BLaER1 treated with 17β-estradiol and CSF1 and Interleukin-3, amounts not matched to agents 10 nM and 100 nM (cell line): ENCODE data around the gene MBTPS1.

Experiments used
- H3K27ac ChIP-seq, 11 experiments: shearing (Covaris generic); formaldehyde crosslinking; 2 replicates each; pipeline ENCODE4 v1.8.1; 2022
- H3K27me3 ChIP-seq, 11 experiments: shearing (Covaris generic); formaldehyde crosslinking; 2 replicates each; pipeline ENCODE4 v1.8.1; 2022
- H3K36me3 ChIP-seq, 11 experiments: shearing (Covaris generic); formaldehyde crosslinking; 2 replicates each; pipeline ENCODE4 v1.8.1; 2022
- H3K4me1 ChIP-seq, 10 experiments: shearing (Covaris generic); formaldehyde crosslinking; 2 replicates each; pipeline ENCODE4 v1.8.1; 2022
- H3K4me2 ChIP-seq, 11 experiments: shearing (Covaris generic); formaldehyde crosslinking; 2 replicates each; pipeline ENCODE4 v1.8.1; 2022
- H3K4me3 ChIP-seq, 10 experiments: shearing (Covaris generic); formaldehyde crosslinking; 2 replicates each; pipeline ENCODE4 v1.8.1; 2022
- H3K9ac ChIP-seq, 11 experiments: shearing (Covaris generic); formaldehyde crosslinking; 2 replicates each; pipeline ENCODE4 v1.8.1; 2022
- H3K9me3 ChIP-seq, 11 experiments: shearing (Covaris generic); formaldehyde crosslinking; replicated peaks in 1 of 11; 2 replicates each; pipeline ENCODE4 v1.8.1; 2022
- H4K20me1 ChIP-seq, 11 experiments: shearing (Covaris generic); formaldehyde crosslinking; 2 replicates each; pipeline ENCODE4 v1.8.1; 2022
- Cebpa-rat ChIP-seq, 11 experiments: shearing (Covaris generic); IDR thresholded peaks; 2 replicates each; pipeline ENCODE4 v1.8.1; 2022

MBTPS1 gene

DNA sequence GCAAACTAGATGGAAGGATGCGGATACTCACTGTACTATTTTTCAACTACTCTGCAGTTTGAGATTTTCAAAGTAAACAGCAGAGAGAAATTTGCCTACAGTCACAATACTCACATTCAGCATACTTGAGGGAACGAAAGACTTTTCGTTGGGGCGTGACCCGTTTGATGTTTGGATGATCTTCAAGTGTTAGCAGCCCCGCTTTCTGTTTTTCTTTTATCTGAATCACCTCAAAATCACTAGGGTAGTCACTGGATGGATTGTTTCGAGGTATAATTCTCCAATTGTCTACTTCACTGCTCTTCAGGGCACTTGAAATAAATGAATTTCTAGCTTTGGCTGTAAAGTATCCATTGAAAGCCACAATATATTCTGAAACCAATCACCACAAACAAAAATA, 17.8 kb downstream of the MBTPS1 start:
- H3K4me3 ChIP-seq: no peak overlapping the region
- no peaks in the 10 kb centered on the region for H3K9me3 ChIP-seq
- no peak overlapping the region for H3K9ac ChIP-seq
- peak overlapping the region in 2 of 11 experiments; percentile 44 to 55; a peak in 2 of 22 replicates for H3K4me2 ChIP-seq
- H3K27me3 ChIP-seq: no peaks in the 10 kb centered on the region
- H3K27ac ChIP-seq: 0 out of 22 replicates have a peak overlapping the region, but pooled peaks of 1 of the 11 experiments have one; percentile 22
- peaks cover 21 to 46% (median 34%) of the 10 kb centered on the region in 10 experiments; a peak in 19 of 20 replicates for H3K4me1 ChIP-seq
- peaks cover 71 to 98% (median 92%) of the 10 kb centered on the region in 11 experiments; a peak in 21 of 22 replicates for H4K20me1 ChIP-seq
- H3K36me3 ChIP-seq: peaks cover 64 to 88% (median 78%) of the 10 kb centered on the region in 11 experiments
- TF ChIP-seq Cebpa-rat (IDR thresholded peaks at IDR 0.05): no peak

DNA sequence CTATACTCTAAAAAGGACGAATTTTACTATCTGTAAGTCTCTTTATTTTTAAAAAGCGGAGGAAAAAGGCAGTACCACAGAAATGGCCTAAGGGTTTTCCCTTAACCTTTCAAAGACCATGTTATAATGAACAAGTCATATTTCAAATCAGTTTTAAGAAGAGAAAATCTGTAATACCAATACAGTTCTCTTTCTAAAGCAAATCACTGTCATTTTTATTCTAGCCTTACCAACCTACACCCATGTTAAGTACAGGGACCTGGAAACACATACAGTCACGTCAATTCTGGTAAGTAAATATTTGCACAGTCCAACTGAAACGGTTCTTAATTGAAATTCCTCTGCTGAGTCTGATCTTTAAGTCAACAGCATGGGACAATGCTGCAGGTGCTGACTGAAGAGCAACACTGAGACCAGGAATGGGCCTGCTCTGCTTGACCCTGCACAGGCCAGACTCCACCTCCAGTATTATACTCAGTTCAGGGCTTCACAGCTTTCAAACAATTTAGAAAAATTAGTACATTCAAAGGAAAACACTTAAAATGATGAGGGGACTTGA, 20.2 kb downstream of the MBTPS1 start:
- no peak overlapping the region for H3K9ac ChIP-seq

DNA sequence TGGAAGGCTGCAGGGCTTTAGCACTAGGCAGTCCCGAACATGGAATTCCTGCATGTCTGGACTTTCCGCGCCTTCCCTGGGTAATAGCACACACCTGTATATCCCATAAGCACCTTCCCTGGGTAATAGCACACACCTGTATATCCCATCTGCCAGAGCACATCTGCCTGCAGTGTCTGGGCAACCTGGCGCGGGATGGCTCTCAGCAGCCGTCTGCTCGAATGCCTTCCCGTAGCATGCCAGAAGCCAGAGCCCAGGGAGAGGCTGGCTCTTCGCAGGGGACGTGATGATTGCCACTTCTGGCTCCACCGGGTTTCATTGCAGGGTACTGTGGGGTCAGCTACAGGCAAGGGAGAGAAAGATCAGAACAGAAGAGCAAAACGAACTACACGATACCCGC, 21.3 kb downstream of the MBTPS1 start:
- H3K9me3 ChIP-seq: no peaks in the 10 kb centered on the region
- H3K4me2 ChIP-seq: no peak overlapping the region
- H3K4me1 ChIP-seq: peaks cover 10 to 26% (median 18%) of the 10 kb centered on the region in 10 experiments
- H3K27ac ChIP-seq: no peak overlapping the region
- H4K20me1 ChIP-seq: peaks cover 60 to 98% (median 92%) of the 10 kb centered on the region in 11 experiments; a peak in 21 of 22 replicates
- TF ChIP-seq Cebpa-rat (IDR thresholded peaks at IDR 0.05): no peak
- peaks cover 86 to 100% (median 97%) of the 10 kb centered on the region in 11 experiments for H3K36me3 ChIP-seq
- H3K9ac ChIP-seq: no peak overlapping the region
- peaks cover 0 to 7% (median 0%) of the 10 kb centered on the region in 11 experiments; a peak in 2 of 22 replicates for H3K27me3 ChIP-seq
- no peak overlapping the region for H3K4me3 ChIP-seq

More for the DNA sequence above, 20.2 kb downstream of the MBTPS1 start:
- no peak overlapping the region for H3K4me3 ChIP-seq
- H3K36me3 ChIP-seq: peaks cover 82 to 100% (median 94%) of the 10 kb centered on the region in 11 experiments
- no peak for TF ChIP-seq Cebpa-rat (IDR thresholded peaks at IDR 0.05)
- no peak overlapping the region for H3K4me2 ChIP-seq
- H3K4me1 ChIP-seq: peaks cover 13 to 27% (median 23%) of the 10 kb centered on the region in 10 experiments; a peak in 18 of 20 replicates
- H3K9me3 ChIP-seq: no peaks in the 10 kb centered on the region
- H3K27me3 ChIP-seq: peaks cover 0 to 3% (median 0%) of the 10 kb centered on the region in 11 experiments; a peak in 1 of 22 replicates
- peaks cover 64 to 98% (median 92%) of the 10 kb centered on the region in 11 experiments; a peak in 21 of 22 replicates for H4K20me1 ChIP-seq
- no peak overlapping the region for H3K27ac ChIP-seq

DNA sequence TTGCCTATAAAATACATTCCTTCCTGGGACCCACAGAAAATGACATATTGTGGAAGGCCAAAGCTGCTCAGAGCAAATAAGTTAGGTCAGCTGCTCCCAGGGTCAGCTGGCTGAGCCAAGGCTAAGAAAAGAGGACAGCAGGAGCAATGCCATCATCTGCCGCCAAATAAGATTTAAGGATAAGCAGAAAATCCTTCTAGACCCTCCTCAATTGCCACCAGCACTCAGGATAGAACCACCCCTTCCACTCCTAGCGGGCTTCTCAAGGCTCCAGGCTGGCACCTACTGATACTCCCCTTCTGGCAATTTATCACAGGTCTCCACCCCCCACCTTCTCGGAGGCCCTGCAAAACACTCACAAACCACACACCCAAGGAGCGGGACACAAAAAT, 22.9 kb downstream of the MBTPS1 start:
- Histone ChIP-seq H3K4me3 (no peak overlapping the region), H3K9me3 (no peaks in the 10 kb centered on the region)
- TF ChIP-seq Cebpa-rat (IDR thresholded peaks at IDR 0.05): no peak

DNA sequence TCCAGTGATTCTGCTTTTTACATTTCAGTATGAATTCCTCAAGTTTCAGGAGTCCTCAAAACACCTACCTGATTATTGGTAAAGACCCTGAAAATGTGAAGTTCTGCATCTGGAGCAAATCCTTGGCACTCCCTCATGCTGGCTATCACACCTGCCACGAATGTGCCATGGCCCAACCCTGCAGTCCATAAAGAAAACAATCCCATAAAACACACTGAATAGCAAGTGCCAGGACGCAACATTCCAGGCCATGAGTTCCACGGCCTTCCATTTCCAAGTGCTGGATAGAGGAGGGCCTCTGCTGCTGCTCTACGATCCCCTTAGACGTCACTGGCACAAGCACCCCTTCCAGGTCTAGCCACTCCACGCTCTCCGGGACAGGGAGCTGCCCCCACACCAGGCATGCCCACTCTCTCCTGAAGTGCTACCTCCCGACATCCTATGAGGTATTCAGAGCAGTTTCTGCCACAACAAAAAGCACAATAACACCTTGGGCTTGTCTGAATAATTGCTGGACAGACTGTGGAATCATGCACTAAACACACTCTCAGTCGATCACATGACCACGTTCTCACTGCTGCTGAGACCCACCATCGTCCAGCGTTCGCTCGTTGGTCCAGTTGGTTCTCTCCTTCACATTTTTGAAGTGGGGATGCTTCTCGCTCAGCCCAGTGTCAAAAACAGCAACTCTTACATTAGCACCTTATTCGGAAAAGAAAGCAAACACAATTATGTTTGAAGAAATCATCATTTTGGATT, 23.4 kb downstream of the MBTPS1 start:
- H3K36me3 ChIP-seq: peaks cover 77 to 100% (median 91%) of the 10 kb centered on the region in 11 experiments
- peaks cover 62 to 98% (median 92%) of the 10 kb centered on the region in 11 experiments for H4K20me1 ChIP-seq

More for the DNA sequence above, 22.9 kb downstream of the MBTPS1 start:
- H4K20me1 ChIP-seq: peaks cover 62 to 98% (median 92%) of the 10 kb centered on the region in 11 experiments; a peak in 21 of 22 replicates
- peaks cover 83 to 100% (median 95%) of the 10 kb centered on the region in 11 experiments for H3K36me3 ChIP-seq
- peaks cover 0 to 21% (median 0%) of the 10 kb centered on the region in 11 experiments; a peak in 5 of 22 replicates for H3K27me3 ChIP-seq
- H3K9ac ChIP-seq: no peak overlapping the region
- H3K4me2 ChIP-seq: no peak overlapping the region
- no peak overlapping the region for H3K27ac ChIP-seq
- peaks cover 8 to 30% (median 24%) of the 10 kb centered on the region in 10 experiments for H3K4me1 ChIP-seq

DNA sequence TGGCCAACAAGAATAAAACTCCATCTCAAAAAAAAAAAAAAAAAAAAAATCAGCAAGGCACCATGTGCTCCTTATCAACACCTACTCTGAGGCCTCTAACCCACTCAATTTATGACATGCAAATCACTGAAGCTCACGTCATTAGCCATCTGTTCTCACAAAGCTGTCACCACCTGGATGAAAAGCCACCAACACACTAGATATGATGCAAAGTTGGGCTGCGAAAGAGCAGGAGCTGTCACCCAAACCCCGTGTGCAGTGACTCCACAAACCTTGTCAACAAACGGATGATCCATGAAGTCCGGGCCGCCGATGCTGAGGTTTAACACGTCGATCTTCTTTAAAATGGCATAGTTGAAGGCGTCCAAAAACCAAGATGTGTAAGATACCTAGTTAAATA, 25.3 kb downstream of the MBTPS1 start:
- Histone ChIP-seq H3K36me3 (peaks cover 69 to 100% (median 85%) of the 10 kb centered on the region in 11 experiments), H3K27ac (no peak overlapping the region), H3K9ac (no peak overlapping the region), H3K4me2 (no peak overlapping the region), H3K4me1 (peaks cover 32 to 49% (median 45%) of the 10 kb centered on the region in 10 experiments), H3K9me3 (no peaks in the 10 kb centered on the region), H3K27me3 (peaks cover 0 to 42% (median 0%) of the 10 kb centered on the region in 11 experiments; a peak in 6 of 22 replicates), H4K20me1 (peaks cover 65 to 99% (median 96%) of the 10 kb centered on the region in 11 experiments), H3K4me3 (no peak overlapping the region)
- TF ChIP-seq Cebpa-rat (IDR thresholded peaks at IDR 0.05): no peak

More for the DNA sequence above, 23.4 kb downstream of the MBTPS1 start:
- Histone ChIP-seq H3K9me3 (no peaks in the 10 kb centered on the region), H3K9ac (no peak overlapping the region), H3K4me1 (peaks cover 14 to 33% (median 29%) of the 10 kb centered on the region in 10 experiments), H3K4me3 (no peak overlapping the region), H3K27ac (no peak overlapping the region), H3K4me2 (no peak overlapping the region), H3K27me3 (peaks cover 0 to 27% (median 0%) of the 10 kb centered on the region in 11 experiments; a peak in 5 of 22 replicates)
- TF ChIP-seq Cebpa-rat (IDR thresholded peaks at IDR 0.05): no peak

DNA sequence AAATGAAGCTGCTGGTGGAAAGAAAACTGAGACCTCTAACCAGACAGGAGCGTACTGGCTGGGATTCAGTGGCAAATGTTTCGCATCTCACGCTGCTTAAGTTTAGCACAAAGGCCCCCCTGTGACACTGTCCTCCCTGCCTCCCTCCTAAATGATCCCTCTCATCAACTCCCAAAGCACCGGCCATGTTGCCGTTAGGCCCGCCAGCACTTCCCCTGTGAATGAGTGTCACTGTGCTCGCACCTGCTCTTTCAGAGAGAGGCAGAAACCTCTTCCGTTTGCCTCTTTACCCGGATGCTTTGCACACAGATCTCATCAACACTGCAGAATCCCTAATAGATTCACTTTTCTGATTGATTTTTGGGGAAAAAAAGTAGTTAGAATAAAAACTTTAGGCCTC, 26.5 kb downstream of the MBTPS1 start:
- peak overlapping the region in 8 of 11 experiments; percentile 75 to 94 (median 90); a peak in 16 of 22 replicates for H3K4me2 ChIP-seq
- H4K20me1 ChIP-seq: peaks cover 61 to 98% (median 93%) of the 10 kb centered on the region in 11 experiments
- TF ChIP-seq Cebpa-rat (IDR thresholded peaks at IDR 0.05): no peak
- no peak overlapping the region for H3K9ac ChIP-seq
- no peaks in the 10 kb centered on the region for H3K9me3 ChIP-seq
- H3K27me3 ChIP-seq: peaks cover 0 to 44% (median 0%) of the 10 kb centered on the region in 11 experiments; a peak in 6 of 22 replicates
- no peak overlapping the region for H3K4me3 ChIP-seq
- no peak overlapping the region for H3K27ac ChIP-seq
- H3K36me3 ChIP-seq: peaks cover 60 to 92% (median 77%) of the 10 kb centered on the region in 11 experiments
- H3K4me1 ChIP-seq: peaks cover 44 to 60% (median 57%) of the 10 kb centered on the region in 10 experiments

DNA sequence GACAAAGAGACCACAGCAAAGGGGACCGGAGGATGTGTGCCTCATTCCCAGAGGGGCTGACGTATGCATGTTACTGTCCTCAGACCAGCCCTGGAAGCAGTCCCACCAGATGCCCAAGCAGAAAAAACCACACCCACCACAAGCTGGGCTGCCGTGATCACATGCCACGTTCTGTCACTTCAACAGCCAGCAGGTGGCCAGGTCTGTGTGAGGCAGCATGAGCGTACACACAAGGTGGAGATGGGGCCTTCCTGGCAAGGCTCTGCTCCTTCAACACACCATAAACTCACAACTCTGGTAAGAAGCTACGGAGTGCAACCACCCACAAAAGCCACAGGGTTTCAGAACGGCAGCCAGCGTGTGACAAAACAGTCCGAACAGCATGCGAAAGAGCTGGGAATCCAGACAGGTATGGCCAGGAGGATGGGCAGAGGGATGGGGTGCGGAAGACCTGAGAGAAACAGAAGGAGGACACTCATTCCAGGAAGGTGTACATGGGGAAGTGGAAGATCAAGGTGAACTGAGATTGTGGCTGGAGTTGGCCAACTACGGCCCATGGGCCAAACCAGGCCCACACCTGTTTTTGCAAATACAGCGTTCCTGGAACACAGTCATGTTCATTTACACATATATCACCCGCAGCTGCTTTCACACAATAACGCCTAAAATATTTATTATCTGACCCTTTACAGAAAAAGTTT, 27.9 kb downstream of the MBTPS1 start:
- Histone ChIP-seq H3K4me1 (peaks cover 50 to 73% (median 65%) of the 10 kb centered on the region in 10 experiments), H3K4me2 (peak overlapping the region; percentile 66 to 94 (median 87)), H3K9me3 (no peaks in the 10 kb centered on the region), H3K27me3 (peaks cover 0 to 44% (median 0%) of the 10 kb centered on the region in 11 experiments; a peak in 6 of 22 replicates), H3K9ac (peak overlapping the region in 1 of 11 experiments; percentile 60; a peak in 1 of 22 replicates), H4K20me1 (peaks cover 57 to 98% (median 93%) of the 10 kb centered on the region in 11 experiments), H3K4me3 (peak overlapping the region in 1 of 10 experiments; percentile 20; a peak in 1 of 20 replicates), H3K36me3 (peaks cover 50 to 90% (median 74%) of the 10 kb centered on the region in 11 experiments), H3K27ac (peak overlapping the region in 3 of 11 experiments; percentile 20 to 61 (median 41); a peak in 3 of 22 replicates)
- TF ChIP-seq Cebpa-rat (IDR thresholded peaks at IDR 0.05): peak in 1 of 11 experiments; percentile 32; a peak in 1 of 22 replicates
